ENCODE measurements around the gene PAPPA2.

DNA sequence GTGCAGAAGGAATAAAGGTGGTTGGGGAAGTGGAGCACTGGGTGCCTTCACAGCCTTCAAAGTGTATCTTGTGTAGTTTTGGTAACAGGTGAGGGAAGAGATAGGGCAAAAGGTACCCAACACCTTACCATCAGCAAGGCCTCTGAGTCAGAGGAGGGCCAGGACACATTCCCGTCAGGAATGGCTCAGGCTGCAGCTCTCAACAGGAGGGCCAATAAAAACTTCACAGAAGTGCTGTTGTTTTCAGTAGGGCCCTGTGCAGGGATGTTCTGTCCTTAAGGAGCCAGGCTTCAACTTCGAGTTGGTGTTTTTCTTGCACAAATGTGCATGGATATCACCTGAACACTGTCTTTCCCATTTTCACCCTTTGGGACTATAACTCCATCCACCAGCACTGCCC lies 368.2 kb downstream of the PAPPA2 start:
- TF ChIP-seq, protein P1, sequence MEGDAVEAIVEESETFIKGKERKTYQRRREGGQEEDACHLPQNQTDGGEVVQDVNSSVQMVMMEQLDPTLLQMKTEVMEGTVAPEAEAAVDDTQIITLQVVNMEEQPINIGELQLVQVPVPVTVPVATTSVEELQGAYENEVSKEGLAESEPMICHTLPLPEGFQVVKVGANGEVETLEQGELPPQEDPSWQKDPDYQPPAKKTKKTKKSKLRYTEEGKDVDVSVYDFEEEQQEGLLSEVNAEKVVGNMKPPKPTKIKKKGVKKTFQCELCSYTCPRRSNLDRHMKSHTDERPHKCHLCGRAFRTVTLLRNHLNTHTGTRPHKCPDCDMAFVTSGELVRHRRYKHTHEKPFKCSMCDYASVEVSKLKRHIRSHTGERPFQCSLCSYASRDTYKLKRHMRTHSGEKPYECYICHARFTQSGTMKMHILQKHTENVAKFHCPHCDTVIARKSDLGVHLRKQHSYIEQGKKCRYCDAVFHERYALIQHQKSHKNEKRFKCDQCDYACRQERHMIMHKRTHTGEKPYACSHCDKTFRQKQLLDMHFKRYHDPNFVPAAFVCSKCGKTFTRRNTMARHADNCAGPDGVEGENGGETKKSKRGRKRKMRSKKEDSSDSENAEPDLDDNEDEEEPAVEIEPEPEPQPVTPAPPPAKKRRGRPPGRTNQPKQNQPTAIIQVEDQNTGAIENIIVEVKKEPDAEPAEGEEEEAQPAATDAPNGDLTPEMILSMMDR (conservative IDR thresholded peaks at IDR 0.05): no peak
- no peak for TF ChIP-seq ZFX (IDR thresholded peaks at IDR 0.05)
